Glomerular visceral epithelial cell (primary cell): ENCODE measurements around the gene SDC3.
"Not testable (repeated sequence)": the region's sequence is repeated elsewhere in the genome, so short reads cannot be mapped to it uniquely, and the experiment has no call there.

ENCODE experiments used
- DNase-seq: peaks from one replicate; pipeline ENCODE4 v3.0.0-alpha.2; 2016; ENCODE audit errors: extremely low spot score

The SDC3 gene

DNA sequence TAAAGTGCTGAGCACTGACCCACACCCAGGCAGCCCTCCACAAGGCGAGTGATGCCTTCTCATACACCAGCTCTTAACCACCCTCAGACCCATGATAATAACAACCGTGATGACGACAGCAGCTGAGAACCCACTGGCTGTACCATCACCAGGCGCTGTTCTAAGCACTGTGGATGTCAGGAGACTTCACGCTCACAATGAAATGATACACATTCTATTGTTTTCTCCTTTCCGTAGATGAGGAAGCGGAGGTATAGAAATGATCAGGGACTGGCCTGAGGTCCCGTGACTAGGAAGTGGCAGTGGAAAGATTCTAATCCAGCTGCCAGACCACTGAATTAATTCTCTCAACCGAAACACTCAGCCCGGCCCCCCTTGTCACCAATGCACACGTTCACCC is 32.6 kb downstream of the SDC3 start:
- no peak for DNase-seq

- DNase-seq: no peak
Observed at GRCh38 chr1:30875197-30875596, 33.4 kb downstream of the SDC3 start.

DNA sequence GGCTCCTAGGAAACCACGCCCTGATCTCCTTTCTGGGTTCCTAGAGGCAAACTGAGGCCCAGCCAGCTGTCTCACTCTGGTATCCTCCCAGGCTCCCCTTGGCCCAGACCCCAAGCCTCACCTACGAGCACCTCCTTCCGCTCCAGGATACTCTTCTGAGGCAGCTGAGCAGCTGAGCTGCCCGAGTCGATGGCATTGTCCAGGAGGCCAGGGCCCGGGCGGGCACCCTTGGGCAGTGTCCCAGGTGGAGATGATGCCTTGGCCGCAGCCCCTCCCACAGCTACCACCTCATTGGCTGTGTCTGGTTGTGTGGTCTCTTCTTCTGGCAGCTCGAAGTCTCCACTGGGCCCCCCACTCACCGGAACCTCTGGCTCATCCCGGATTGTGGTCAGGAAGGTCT is 34.4 kb downstream of the SDC3 start:
- no peak for DNase-seq

DNA sequence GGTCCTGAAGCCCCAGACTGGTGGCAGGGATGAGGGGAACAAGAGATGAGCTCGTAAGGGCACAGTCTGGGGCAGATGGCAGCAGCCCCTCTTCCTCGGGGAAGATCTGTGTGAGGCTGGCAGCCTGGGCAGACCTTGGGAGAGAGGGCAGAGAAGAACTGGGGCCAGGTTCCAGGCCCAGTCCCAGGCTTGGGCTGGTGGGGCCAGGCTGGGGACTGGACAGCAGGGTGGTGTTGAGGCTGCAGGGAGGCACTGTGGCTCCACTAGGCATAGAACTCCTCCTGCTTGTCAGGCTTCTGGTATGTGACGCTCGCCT is 35.7 kb downstream of the SDC3 start:
- DNase-seq: no peak

- no peak for DNase-seq
Observed at GRCh38 chr1:30872033-30872947, 36.3 kb downstream of the SDC3 start.

DNA sequence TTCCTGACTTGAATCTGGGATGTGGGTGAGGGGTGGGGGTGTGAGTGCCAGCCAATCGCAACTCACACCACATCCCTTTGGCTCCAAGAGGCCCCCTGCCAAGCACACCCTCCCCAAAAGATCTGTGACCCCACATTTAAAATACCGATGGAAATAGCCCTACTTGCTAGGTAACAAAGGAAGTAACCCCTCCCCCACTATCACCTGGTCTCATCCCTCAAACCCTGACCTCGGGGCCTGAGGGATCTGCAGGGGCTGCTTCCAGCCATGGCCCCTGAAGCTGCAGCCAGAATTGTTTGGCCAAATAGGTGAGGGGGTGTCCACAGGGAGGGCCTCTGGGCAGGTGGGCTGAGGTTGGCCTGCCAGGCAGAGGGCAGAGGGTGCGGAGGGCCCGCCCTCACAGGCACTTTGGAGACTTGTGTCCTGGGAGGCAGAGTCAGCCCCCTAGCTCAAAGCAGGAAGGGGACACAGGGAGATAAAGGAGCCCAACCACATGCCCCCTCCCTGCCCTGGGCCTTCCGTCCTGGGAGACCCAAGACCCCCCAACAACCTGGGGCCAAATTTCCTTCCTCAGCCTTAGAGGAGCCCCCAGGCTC is 37.2 kb downstream of the SDC3 start:
- no peak for DNase-seq

- no peak for DNase-seq
Observed at GRCh38 chr1:30870656-30871055, 37.9 kb downstream of the SDC3 start.

DNA sequence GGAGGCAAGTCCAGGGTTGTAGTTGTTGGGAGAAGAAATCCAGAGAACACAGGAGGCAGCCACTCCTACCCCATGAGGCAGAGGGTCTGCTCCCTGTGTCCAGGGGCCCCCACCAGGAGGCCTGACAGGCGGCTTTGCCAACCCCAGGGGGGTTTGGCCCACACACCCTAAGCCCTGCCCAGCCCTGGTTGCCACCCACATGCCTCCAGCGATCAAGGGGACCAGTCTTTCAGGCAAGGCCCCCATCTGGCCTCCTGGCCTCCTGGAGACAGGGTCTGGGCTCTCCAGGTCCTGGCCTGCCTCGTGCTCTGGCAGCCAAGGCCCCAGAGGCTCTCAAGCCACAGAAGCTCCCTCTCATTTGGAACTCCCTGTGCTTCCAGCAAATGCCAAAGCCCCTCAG is 38.5 kb downstream of the SDC3 start:
- no peak for DNase-seq

DNA sequence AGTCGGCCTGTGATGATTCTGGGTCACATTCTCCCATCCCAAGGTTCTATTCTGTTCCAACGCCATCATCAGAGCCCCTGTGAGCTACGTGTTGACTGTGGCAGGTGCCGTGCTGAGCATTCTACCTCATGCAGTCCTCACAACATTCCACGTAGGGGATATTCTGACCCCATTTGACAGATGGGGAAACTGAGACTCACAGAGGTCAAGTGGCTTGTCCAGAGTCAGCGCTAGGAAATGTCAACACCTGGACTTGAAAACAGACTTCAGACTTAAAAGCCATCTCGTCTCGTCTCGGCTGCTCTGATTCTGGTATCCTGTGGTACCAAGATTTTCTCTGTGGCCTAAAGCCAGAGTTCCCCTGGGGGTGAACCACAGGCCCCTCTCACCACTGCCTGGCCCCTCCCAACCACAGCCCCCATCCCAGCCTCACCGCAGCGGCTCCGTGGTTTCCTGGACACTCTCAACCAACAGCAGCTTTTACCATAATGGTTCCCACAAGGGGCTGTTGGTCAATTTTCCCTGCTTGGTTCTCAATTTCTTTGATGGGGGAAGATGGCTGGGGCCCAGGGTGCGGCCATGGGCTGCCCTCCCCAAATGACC is 39.6 kb downstream of the SDC3 start:
- no peak for DNase-seq

DNA sequence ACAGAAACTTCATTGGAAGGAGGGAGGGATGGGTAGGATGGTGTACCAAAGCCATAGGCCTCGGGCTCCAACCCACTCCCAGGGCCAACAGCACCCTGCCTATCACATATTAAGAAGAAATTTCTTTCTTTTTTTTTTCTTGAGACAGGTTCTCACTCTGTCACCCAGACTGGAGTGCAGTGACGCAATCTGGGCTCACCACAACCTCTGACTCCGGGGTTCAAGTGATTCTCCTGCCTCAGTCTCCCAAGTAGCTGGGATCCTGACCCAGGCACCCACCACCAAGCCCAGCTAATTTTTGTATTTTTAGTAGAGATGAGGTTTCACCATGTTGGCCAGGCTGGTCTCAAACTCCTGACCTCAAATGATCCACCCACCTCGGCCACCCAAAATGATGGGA is 40.5 kb downstream of the SDC3 start:
- DNase-seq: not testable (repeated sequence)

- DNase-seq: no peak
Observed at GRCh38 chr1:30867537-30867936, 41.0 kb downstream of the SDC3 start.

GRCh38 chr1:30866594-30866993 is 42.0 kb downstream of the SDC3 start:
- DNase-seq: no peak

DNA sequence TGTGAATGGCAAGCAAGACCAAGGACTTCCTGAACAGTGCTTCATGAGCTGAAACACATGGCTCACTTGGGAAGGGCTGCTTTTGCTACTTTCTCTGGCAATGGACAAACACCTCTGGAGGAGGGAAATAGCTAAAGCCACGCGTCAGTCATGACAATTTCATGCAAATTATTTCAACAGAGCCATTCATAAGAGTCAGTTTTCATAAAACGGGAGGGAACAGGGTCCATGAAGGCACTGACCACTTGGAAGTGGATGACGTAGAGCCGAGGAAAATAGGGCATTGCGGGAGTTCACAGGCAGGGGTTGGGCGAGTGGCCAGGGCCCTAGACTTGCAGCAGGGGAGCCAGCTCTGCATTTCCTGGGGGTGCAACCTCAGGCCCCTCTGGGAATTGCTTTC is 43.9 kb downstream of the SDC3 start:
- no peak for DNase-seq

- no peak for DNase-seq
Observed at GRCh38 chr1:30863858-30864604, 44.5 kb downstream of the SDC3 start.

GRCh38 chr1:30860320-30860652 is 48.3 kb downstream of the SDC3 start:
- no peak for DNase-seq

GRCh38 chr1:30857964-30858363 is 50.6 kb downstream of the SDC3 start:
- DNase-seq: no peak

GRCh38 chr1:30857062-30857461 is 51.5 kb downstream of the SDC3 start:
- DNase-seq: no peak

DNA sequence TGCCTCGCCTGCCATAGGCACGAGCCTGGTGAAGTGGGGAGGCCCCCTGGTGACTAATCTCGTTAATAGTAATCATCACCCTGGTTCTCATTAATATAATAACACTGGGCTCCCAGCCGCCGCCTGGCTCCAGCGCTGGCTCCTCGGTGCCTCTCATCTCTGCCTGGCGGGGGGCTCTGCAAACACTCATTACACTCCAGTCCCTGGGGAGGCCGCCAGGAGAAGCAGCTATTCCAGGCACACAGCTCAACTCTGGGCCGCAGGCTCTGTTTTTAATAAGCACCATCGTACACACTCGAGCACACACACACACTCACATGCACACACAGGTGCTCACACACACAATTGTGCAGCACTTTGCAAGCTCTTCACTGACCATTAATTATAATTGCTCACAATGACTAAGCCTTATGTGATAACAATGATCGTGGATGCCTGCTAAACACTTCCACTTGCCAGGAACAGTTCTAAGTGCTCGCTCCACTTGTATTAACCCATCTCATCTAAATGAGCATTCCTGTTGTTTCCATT is 52.2 kb downstream of the SDC3 start:
- no peak for DNase-seq

- no peak for DNase-seq
Observed at GRCh38 chr1:30855686-30856259, 52.8 kb downstream of the SDC3 start.

DNA sequence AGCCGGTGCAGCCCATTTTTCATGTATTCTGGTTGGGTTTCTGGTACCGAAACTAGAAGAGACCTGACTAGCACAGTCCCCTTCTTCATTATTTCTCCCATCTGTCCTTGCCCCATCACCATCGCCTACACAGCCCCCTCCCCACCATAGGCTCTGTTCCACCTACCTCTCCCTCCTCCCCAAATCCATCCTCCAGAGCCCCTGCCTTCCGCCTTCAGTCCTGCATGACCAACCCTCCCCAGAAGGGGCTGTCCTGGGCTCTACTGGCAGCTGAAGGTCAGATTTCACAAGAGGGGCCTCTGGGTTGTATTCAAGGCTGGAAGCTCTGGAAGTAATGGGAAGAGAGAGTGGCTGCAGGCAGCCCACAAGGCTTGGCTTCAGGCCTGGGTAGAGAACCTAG is 55.2 kb downstream of the SDC3 start:
- DNase-seq: no peak

- DNase-seq: peak; percentile 85
Observed at GRCh38 chr1:30852026-30852425, 56.5 kb downstream of the SDC3 start.

DNA sequence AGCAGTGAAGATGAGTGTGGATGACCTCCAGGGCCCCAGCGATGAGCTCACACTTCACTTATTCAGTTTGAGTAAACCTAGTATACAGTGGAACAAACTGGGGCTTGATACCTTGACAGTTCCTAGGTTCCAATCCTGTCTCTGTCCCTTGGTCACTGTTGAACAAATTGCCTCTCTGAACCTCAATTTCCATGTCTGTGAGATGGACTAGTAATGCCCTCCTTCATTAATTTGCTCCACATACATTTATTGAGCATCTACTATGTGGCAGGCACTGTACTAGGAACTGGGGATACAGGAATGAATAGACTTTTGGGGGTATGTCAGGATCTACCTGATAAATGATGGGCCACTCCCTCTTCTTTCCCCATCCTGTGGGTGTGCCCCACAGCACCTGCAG is 57.3 kb downstream of the SDC3 start:
- no peak for DNase-seq
